A673 (cell line): ENCODE measurements around the gene ITGAV. TPM values are rescaled to one million over a fixed set of nuclear protein-coding genes. Genes with fewer than 3 reads are reported as not detected.

Experiments used
- BruUV-seq: library from RNA; stranded (reverse); fragments of 400-500 nt; replicated peaks from 2 replicates; lab custom pipeline; 2021; lab: Mats Ljungman, UMichigan
- CTCF ChIA-PET: fragments of 300-600 bp; sonication (Branson Sonifier 250); formaldehyde crosslinking; loops from one replicate; lab custom pipeline; 2022; ENCODE audit warnings: antibody characterized with exemption; lab: Charles Lee
- POLR2A ChIA-PET: fragments of 300-600 bp; sonication (Branson Sonifier 250); formaldehyde crosslinking; loops from one replicate; lab custom pipeline; 2022; ENCODE audit warnings: antibody characterized with exemption; ENCODE audit not compliant: low non-redundant PET; lab: Charles Lee
- DNase-seq: peaks from one replicate; pipeline ENCODE4 v3.0.0-alpha.2; 2015; ENCODE audit warnings: low spot score
- H3K27ac ChIP-seq: fragments of 200-600 bp; sonication (generic); 2 replicates; pipeline ENCODE4 v1.5.1; 2016; ENCODE audit warnings: mixed run types, low read depth, mild to moderate bottlenecking, mixed read lengths, antibody characterized with exemption, low read length; ENCODE audit not compliant: poor library complexity, severe bottlenecking
- H3K27me3 ChIP-seq: fragments of 200-600 bp; sonication (generic); replicated peaks from 2 replicates; pipeline ENCODE4 v1.6.1; 2017; ENCODE audit warnings: mixed run types, low read depth, mild to moderate bottlenecking, mixed read lengths, antibody characterized with exemption, low read length; ENCODE audit not compliant: insufficient read depth, poor library complexity
- H3K36me3 ChIP-seq: fragments of 200-600 bp; sonication (generic); 2 replicates; pipeline ENCODE4 v1.6.1; 2016; ENCODE audit warnings: mixed run types, mild to moderate bottlenecking, mixed read lengths, antibody characterized with exemption, low read length; ENCODE audit not compliant: insufficient read depth, poor library complexity, severe bottlenecking
- H3K4me1 ChIP-seq: fragments of 200-600 bp; sonication (generic); 2 replicates; pipeline ENCODE4 v1.6.1; 2017; ENCODE audit warnings: mixed run types, mild to moderate bottlenecking, mixed read lengths, antibody characterized with exemption, low read length; ENCODE audit not compliant: insufficient read depth, poor library complexity, severe bottlenecking
- H3K4me3 ChIP-seq: fragments of 200-600 bp; sonication (generic); 2 replicates; pipeline ENCODE4 v1.5.1; 2016; ENCODE audit warnings: low read depth, mixed run types, mild to moderate bottlenecking, mixed read lengths, low read length; ENCODE audit not compliant: poor library complexity, severe bottlenecking
- H3K9me3 ChIP-seq: fragments of 200-600 bp; sonication (generic); 2 replicates; pipeline ENCODE4 v1.6.1; 2016; ENCODE audit warnings: mixed run types, low read depth, mild to moderate bottlenecking, mixed read lengths, antibody characterized with exemption, low read length; ENCODE audit not compliant: poor library complexity, severe bottlenecking
- CTCF ChIP-seq: fragments of 300-800, 200-600 bp; sonication (generic); conservative IDR thresholded peaks from 2 replicates; pipeline ENCODE4 v1.5.1; 2017; ENCODE audit warnings: low read depth, mild to moderate bottlenecking, antibody characterized with exemption, low read length, moderate library complexity, mixed read lengths
- EZH2 ChIP-seq: fragments of 200-600 bp; sonication (generic); IDR thresholded peaks from 2 replicates; pipeline ENCODE4 v1.6.1; 2017; ENCODE audit warnings: borderline replicate concordance, low read depth, mild to moderate bottlenecking, mixed read lengths, antibody characterized with exemption, low read length; ENCODE audit not compliant: poor library complexity, severe bottlenecking
- intact Hi-C: fragments of 100-400 bp; cut with micrococcal nuclease; formaldehyde crosslinking; loops from one replicate; pipeline ENCODE4 v1.10.0; 2022; ENCODE audit not compliant: unreplicated experiment
- total RNA-seq: library from RNA; stranded (reverse); gene quantifications from 2 replicates; pipeline ENCODE4 v1.2.3, GENCODE V29; 2021

Gene ITGAV
- total RNA-seq, 1 experiment from 2014 or later = 28.4 TPM

- BruUV-seq = no TSS peak
- Histone ChIP-seq H3K9me3 (no peaks in the 10 kb centered on the region), H3K27me3 (no peaks in the 10 kb centered on the region), H3K27ac (no peak overlapping the region), H3K36me3 (no peaks in the 10 kb centered on the region), H3K4me3 (no peak overlapping the region), H3K4me1 (no peaks in the 10 kb centered on the region)
- DNase-seq = no peak
- intact Hi-C loops = no loop called here
- ChIA-PET POLR2A (no interaction called here), CTCF (no interaction called here)
- TF ChIP-seq CTCF (no peak), EZH2 (no peak)
Measured at GRCh38 chr2:186728631-186729030, 138.8 kb downstream of the ITGAV start.

Other genes with a start within 250 kb of the ITGAV start
- 86.1 and 95.1 TPM in 2 replicates for gene ZC3H15, start 103.8 kb upstream of the ITGAV start, total RNA-seq
- gene FAM171B, start 104.0 kb downstream of the ITGAV start, total RNA-seq = 6.6 and 6.7 TPM in 2 replicates